HG02973 (cell line): ENCODE data around the gene ZNF384.

Experiments used
- ATAC-seq: cut with Tn5 transposase; IDR thresholded peaks from one replicate; pipeline ENCODE4 v1.9.1; 2021; ENCODE audit warnings: moderate library complexity; ENCODE audit not compliant: unreplicated experiment

Gene ZNF384

DNA sequence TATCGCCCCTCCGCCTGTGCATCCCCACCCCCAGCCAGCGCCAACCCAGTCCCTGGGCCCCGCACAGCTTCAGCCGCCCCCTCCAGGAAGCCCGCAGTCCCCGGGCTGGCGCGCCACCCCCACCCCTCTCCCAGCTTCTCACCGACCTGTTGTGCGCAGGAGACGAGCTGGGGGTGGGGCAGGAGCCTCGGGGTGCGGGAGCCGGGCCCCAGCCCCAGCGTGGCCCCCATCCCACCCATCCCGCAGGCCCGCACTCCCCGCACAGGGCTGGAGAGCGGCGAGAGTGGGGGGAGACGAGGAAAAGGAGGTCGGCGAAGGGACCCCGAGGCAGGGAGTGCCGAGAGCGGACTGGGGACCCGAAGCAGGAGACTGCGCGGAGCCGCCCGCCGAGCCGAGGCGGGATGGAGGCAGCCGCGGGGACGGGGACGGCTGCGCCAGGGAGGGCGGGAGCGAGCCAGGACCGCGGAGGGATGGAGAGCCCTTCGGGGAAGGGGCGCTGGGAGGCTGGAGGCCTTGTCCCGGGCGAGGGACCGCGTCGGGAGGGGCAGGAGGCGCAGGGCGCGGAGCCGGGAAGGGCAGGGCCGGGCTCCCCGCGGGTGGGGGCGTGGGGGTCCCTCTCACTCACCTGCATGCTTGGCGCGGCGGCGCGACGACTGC lies 10.9 kb upstream of the ZNF384 start:
- no peak for ATAC-seq

DNA sequence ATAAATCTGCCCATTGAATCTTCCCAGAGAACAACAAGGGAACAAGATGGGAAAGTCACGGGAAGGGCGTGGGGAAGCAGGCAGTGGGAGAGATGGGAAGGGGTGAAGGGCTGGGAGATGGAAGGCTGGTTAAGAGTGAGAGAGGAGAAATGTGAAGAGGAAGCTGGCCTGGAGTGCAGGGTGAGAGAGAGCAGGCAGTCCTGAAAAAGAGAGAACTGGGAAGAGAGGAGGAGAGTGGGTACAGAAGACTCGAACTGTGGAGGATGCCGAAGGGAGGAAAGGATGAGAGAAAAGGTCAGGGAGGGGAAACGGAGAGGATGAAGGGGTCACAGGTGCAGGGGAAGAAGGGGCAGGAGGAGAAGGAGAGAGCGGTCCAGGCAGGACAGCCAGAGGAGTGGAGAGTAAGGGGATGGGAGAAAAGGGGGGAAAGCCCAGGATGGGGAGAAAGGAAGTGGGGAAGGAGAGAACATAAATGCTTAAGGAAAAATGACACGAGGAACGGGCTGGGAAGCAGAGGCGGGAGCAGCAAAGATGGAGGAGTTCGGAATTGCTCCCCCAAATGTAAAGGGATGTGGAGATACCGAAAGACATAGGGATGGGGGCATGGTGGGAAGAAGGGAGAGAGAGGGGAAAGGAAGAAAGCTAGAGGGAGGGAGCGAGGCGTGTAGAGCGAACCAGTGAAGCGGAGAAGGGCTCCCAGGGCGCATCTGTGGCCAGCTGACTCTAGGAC lies 10.2 kb upstream of the ZNF384 start:
- no peak for ATAC-seq

DNA sequence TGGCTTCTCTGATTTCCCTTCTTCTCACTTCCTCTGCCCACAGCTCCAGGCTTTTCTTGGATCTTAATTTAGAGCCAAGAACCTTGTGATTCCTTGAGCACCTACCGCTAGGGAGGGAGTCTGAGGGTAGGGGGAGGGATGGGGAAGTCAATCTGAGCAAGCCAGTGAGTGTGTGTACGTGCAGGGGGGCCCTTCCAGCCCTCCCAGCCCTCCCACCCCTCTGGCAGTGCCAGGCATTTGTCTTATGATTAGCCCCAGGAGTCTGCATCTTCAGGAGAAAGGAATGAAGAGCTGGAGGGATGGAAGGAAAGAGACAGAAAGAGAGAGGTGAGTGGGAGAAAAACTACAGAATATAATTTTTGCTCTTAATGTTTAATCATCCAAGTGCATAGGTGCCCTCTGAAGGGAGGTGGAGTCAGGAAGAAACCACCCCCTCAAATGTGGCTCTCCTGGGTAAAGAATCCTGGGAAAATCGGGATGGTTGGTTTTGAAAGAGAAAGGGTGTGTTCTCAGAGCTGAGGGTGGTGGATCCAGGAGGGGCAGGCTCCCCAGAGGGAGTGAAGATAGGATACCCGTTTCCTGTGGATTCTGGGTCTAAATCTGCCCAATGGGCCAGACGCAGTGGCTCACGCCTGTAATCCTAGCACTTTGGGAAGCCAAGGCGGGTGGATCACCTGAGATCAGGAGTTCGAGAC lies 9.3 kb upstream of the ZNF384 start:
- no peak for ATAC-seq

DNA sequence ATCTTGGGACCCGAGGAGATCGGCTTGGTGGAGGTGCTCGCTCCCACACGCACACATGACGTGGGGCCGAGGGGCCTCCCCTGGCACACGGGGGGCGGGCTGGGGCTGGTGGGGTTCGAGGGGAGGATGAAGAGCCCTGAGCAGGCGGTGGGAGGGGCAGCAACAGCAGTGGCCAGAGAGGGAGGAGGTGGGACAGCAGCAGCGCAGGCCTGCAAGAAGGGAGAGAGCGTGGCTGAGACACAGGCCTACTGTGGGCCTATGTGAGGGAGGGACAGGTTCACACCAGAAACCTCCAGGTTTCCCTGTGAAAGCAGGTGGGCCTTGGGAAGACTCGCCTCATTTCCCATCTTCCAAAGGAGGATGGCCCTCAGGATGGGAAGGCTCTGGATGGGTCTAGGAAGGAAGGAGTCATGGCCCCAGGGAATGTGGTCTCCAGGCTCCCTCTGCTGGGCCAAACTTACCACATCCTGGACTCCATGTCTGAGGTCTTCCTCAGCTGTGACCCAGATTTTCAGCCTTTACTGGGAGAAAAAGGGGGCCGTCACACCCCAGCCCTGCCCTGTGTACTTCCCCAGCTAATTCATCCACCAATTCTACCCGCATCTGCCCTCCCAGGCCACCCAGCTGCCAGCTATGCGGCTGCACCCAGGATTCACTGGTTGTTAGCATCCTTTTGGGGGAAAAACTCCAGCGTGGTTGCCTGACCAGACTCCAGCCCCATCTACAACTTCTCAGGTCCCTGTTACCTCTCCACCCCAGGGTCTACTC lies 8.6 kb upstream of the ZNF384 start:
- no peak for ATAC-seq

DNA sequence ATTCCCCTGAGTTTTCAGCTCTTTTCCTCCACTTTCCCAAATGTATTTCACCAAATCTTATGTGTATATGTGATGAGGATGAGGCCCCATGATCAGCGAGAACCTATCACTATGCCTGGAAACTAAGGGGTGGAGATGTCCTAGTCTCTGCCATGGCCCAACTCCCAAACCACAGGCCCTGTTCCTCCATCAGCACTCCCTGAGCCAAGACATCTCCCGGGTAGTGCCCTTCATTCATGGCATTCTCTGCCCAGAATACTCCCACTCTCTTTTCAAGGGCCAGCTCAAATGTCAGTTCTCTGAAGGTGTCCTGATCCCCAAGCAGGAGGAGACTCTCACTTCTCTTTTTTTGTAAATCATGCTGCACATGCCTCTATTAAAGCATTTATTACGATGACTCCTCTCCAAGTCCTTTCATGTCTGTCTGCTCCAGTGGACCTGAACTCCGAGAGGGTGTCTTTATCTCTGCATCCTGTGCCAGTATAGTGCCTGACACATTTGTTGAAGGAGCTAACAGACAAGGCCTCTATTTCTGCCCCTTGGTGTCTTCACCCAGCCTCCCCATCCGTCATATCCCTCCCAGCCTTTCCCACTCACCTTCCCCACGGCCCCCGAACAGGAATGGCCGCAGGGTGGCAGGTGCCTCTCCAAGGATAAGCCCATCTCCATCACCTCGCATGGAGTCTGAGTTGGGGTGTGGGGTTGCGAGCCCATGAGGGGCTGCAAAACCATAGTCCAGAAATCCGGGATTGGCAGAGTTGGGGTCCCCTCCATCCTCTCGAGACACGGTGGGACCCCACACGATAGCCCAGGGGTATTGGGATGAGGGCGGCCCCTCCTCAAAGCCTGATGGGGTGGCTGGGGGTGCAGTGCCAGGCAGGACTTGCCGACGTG lies 7.8 kb upstream of the ZNF384 start:
- ATAC-seq = no peak

DNA sequence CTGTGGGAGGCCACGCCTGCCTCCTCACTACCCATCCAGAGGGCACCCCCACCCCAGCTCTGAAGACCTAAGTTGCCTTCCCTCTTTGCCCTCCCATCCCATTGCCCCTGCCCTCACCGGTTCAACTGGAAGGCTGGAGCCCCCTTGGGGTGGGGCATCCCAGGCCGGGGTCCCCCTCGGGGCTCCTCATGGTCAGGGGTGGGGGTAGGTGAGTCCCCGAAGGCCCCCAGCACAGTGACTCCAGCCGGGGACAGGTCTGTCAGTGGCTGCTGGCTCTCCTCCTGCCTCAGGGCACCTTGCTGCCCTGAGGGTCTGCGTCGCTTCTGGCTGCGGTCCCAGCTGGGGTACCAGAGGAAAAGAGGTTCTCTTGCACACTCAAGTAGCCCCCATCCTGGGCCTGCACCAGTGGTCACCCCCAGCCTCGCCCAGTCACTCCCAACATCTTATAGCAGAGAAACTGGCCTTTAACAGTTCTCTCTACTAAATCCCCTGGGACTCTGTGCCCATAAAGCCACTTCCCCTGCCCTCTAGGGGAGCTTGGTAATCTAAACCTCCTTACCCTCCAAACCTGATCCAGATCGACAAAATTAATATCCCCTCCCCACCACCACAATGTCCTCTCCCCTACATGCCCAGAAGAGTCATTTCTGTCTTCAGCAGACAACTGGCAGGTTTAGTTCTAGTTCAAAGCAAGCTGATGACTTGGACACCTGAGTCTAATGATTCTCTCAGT lies 6.3 kb upstream of the ZNF384 start:
- ATAC-seq = no peak

DNA sequence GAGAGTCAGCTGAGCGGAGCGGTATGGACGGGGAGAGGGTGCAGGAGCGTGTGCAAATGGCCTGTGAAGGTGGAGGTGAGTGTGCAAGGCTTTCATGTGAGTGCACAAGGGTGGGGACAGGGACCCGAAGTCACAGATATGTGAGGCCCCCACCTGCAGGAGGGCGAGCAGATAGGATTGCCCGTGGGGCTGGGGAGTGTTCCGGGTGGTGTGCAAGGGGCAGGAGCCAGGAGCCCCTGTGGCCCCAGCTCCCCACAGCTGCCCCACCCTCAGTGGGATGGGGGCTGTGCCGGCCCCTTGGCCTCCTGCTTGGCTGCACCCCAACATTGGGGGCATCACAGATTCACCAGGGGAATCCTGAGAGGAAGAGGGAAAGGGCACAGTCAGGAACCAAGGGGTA lies 5.5 kb upstream of the ZNF384 start:
- no peak for ATAC-seq

DNA sequence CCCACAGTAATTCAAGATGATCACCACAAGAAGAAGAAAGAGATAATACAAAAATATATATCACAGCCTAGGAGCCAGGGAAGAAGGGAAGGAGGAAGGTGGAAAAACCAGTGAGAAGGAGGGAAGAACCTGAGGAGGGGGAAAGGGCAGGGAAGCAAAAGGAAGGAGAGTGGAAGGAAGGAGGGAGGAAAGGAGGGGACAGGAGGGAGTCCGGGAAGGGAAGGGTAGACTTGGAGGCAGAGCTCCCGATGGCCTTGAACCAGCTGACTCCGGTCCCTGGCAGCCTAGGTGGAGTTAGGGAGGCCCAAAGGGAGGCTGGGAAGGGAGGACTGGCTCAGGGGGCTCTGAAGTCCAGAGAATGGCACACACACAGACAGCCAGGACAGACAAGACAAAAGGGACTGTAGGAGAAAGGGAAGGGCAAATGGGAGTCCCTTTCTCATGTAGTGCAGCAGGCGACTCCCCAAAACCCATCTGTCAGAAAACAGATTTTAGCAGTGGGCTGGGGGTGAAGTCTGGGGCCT lies 4.7 kb upstream of the ZNF384 start:
- ATAC-seq = no peak

DNA sequence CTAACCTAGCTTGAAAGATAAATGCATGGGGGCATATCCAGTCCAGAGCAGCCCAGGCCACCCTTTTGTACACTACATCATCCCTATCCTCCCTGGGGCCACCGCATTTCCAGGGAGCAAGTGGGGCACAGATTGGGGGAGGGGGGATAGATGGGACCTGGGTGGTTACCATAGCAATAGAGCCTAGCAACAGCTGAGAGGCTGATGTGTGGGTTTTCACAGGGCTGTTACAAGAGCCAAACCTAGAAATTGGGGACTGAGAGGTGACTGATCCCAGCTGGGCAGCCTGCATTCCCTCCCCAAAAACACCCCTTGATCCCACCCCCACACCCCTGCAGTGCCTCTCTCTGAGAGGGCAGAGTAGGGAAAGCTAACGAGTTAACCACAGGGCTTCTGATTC lies 3.7 kb upstream of the ZNF384 start:
- ATAC-seq = no peak

DNA sequence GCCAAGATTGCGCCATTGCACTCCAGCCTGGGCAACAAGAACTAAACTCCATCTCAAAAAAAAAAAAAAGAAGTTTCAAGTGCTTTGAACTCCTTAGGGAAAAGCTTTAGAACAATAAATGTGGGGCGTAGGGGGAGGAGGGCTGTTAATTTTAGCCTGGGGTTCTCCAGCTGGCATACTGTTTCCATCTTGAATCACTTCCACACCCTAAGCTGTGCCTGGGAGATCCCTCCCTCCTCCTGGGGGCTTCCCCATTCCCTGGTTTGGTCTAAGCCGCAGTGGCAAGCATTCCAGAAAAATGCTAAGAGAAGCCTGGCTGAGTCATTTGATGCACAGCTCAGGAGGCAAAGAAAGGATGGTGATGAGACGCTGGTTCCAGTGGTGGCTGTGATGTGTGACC lies 2.3 kb upstream of the ZNF384 start:
- no peak for ATAC-seq

DNA sequence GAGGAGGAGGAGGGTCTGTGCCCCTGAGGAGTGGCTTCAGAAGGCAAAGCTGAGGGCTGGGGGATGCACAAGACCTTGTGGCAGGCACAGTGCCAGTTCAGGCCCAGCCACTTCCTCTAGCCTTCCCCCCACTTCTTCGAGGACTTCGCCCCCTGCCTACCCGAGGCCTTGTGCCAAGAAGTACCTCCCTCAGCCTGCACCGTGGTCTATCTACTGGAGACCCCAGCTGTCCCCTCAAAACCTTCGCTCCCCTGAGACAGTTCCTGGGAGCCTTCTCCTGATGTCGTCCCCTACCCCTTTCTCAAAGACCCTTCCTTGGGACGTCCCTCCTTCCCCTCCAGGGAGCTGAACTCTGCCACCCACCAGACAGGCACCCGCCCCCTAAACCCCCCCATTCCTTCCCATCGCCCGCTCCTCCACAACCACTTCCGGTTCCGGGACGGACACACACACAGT lies 604 bp downstream of the ZNF384 start:
- no peak for ATAC-seq

DNA sequence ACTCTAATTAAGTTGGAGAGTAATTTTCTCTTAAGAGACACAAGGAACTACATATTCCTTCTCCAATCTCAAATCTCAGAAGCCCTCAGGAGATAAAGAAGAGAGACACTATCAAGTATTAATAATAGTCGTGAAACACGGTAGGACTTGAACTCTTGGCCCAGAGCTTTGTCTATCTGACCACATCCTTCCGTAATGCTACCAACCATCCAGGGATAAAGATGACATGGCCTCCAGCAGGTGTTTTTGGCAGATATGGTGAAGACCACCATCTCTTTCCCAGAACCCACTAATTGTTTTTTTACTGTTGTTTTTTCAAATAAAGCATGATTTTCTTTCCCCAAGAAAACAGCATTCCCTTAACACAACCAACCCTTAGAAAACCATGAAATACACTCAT lies 3.4 kb downstream of the ZNF384 start:
- ATAC-seq = no peak

DNA sequence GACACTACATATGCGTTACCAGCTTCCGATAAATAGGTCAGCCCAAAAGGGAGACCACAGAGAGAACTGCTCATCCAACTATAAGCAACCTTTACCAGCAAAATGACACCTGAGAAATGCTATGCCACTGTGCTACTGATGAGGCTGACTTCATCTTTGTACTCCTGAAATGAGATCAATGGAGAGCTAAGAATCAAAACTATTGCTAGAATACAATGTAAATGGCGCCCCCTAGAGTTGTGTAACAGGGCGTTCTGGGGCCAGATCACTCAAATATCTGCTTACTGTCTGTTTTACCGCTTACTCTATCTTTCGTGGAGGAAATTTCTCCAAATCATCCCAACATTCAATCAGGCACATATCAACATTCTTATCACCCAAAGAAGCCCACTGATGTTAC lies 4.6 kb downstream of the ZNF384 start:
- ATAC-seq = no peak

DNA sequence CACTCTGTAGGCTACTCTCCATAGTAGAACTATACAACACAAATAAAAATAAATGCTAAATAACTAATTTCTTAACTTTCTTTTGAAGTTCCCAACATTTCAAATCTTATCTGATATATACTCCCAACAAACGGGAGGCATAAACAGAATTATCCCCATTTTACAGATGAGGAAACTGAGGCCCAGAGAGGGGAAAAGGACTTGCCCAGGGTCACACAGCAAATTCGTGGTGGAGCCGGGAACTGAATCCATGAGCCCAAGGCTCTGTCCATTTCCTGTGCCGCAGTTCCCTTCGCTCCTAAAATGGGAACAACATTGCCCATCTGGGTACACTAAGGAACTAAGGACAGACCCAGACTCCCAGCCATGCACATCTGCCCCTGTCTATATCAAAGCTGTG lies 12.2 kb downstream of the ZNF384 start:
- no peak for ATAC-seq

DNA sequence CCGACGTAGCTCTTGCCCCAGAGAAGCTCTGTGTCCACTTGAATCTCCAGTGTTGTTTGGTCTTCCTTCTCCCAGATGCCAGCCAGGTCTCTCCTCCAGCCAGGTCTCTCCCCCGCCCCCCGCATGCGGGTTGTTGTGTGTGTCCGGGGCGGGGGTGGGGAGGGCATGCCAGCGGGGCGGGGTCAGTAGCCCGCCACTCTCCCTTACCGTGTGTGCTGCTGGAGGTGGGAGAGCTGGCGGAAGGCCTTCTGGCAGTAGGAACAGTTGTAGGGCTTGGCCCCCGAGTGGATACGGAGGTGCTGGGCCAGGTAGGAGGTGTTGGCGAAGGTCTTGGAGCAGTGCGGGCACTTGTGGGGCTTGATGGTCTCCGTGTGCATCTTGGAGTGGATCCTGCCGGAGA lies 17.0 kb downstream of the ZNF384 start:
- ATAC-seq = no peak

DNA sequence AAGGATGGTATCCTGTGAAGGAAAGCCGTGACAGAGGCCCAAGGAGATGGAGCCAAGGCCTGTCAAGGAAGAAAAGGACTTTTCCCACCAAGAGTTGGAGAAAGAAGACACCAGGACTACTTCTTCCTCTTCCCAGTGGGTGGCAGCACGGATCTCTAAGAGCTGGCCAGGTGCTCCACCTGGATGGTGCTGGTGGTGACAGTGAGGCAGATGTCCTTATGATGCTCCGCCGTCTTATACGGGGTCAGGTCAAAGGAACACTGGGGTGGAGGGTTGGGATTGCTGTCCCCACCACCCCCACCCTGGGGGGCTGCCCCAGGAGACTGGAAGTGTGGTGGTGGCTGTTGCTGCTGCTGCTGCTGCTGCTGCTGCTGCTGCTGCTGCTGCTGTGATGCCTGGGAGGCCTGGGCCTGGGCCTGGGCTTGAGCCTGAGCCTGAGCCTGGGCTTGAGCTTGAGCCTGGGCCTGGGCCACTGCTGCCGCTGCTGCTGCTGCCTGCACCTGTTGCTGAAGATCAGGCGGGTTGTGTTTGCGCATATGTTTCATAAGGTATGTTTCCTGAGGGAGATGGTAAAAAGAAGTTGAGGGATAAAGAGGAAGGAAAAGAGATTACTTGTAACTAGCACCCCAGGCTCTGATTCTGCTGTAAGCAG lies 21.5 kb downstream of the ZNF384 start:
- ATAC-seq = no peak

DNA sequence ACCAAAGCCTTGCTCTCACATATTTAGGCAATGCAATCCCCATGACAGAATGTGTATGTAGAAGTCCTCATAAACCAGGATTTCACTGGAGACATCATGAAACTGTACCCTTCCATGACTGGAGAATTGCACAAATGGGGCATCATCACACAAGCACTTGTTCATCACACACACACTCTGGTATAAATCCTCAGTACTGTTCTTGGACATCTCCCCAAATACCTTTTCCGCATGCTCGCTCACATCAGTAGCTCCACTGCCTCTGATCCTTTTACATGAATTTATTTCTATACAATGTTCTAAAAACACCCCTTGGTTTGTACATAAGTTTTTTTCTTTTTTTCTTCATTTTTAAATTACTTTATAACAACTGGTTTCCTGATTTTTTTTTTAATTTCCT lies 23.0 kb downstream of the ZNF384 start:
- ATAC-seq = no peak

DNA sequence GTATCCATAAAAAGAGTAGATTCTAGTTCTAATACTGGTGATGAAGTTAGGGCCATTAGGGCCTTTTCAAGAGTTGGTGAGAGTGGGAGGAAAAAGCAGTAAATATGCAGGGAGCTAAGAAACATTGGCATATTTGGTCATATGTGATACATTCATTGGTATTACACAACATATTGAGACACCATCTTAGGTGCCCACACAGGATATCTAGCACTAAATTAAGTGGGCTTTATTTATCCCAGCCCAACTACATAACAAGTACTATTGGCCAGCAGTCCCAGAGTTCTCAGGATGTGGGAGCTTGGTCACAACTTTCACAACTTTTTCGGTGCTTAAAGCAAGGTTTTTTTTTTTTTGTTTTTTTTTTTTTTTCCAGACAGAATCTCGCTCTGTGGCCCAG lies 24.3 kb downstream of the ZNF384 start:
- ATAC-seq = no peak
